ENCODE results near the gene TSPAN17. TPM values are rescaled to one million over a fixed set of nuclear protein-coding genes. Genes with fewer than 3 reads are reported as not detected.
A peak's percentile ranks its signal among the peaks of the same experiment; 100 is the strongest.

TSPAN17 gene
- total and polyA plus RNA-seq, 9 of the 15 experiments (the other 6 are each of a cell fraction or from before 2014, with no cell fraction given): 0.73 to 58.3 (median 34.5) TPM

GRCh38 chr5:176692839-176693476 is 45.7 kb downstream of the TSPAN17 start:
- DNase-seq (ENCODE audit: extremely low read depth in 1 of 4, low spot score in 3 of 4) (no peak), FAIRE-seq (no peak), ATAC-seq (no peak)
- H3K9me3 ChIP-seq (replicated peaks; ENCODE audit: control insufficient read depth, insufficient read depth, low read depth, low read length): no peaks in the 10 kb centered on the region
- in situ Hi-C loops (cut with MboI): no loop called here
- POLR2A ChIA-PET: interaction anchor here (0.6 to 0.9 kb wide), 2 partner anchors 28 to 608 kb away, joined by 4 read pairs; no protein-coding TSS in a partner anchor
- H3K9me1 ChIP-seq (ENCODE audit: control insufficient read depth, insufficient read depth, low read length): no peaks in the 10 kb centered on the region
- no peak overlapping the region for H3K4me3 ChIP-seq
- under 1% methylated on average over 13 of the region's 13 CpGs for WGBS (ENCODE audit: insufficient coverage, low coverage, missing lambda C conversion rate)
- H3K27ac ChIP-seq (ENCODE audit: extremely low read depth, low read depth, low read length): no peak overlapping the region
- H3K27me3 ChIP-seq (ENCODE audit: control insufficient read depth in 2 of 2, insufficient read depth in 2 of 2, low read length in 2 of 2): peaks cover 29 to 79% of the 10 kb centered on the region in 2 experiments
- H3K9ac ChIP-seq (ENCODE audit: insufficient read depth in 1 of 2, low read depth in 2 of 2, low read length in 2 of 2): no peak overlapping the region
- no peaks in the 10 kb centered on the region for H3K36me3 ChIP-seq (ENCODE audit: control insufficient read depth, insufficient read depth, low read length)
- H2AFZ ChIP-seq (ENCODE audit: low read depth, low read length): no peak overlapping the region
- H3K79me2 ChIP-seq (ENCODE audit: control insufficient read depth, insufficient read depth, low read length): no peaks in the 10 kb centered on the region
- H4K20me1 ChIP-seq (replicated peaks; ENCODE audit: control insufficient read depth, insufficient read depth, low read length): no peaks in the 10 kb centered on the region; the same call in 1 of the 2 replicates
- intact Hi-C loops (cut with micrococcal nuclease): no loop called here
- no TSS peak for BruUV-seq (replicated peaks)
- no peak overlapping the region for H3K4me2 ChIP-seq (ENCODE audit: insufficient read depth, low read length)
- CTCF ChIA-PET (ENCODE audit: low intra/inter-chr PET ratio): no interaction called here
- peaks cover 0 to 12% of the 10 kb centered on the region in 2 experiments; a peak in 3 of 5 replicates for H3K4me1 ChIP-seq (replicated peaks in 1 of 2; ENCODE audit: control insufficient read depth in 2 of 2, insufficient read depth in 2 of 2, low read length in 2 of 2)
- TF ChIP-seq FOXP4 (CRISPR knock-in tag; IDR thresholded peaks at IDR 0.05; ENCODE audit: borderline replicate concordance) (no peak), ZNF699 (CRISPR knock-in tag; IDR thresholded peaks at IDR 0.05; ENCODE audit: insufficient replicate concordance) (no peak), CBX2 (IDR thresholded peaks at IDR 0.05; ENCODE audit: insufficient read depth, low read length, poor library complexity, severe bottlenecking) (no peak), EGR1 (conservative IDR thresholded peaks at IDR 0.05) (peak; percentile 44; the same call in 1 of the 2 replicates), STAT5A (IDR thresholded peaks at IDR 0.05; ENCODE audit: borderline replicate concordance, low read length) (0 out of 2 replicates have a peak, but pooled peaks have one; percentile 34), SRSF9 (IDR thresholded peaks at IDR 0.05; ENCODE audit: borderline replicate concordance, low read depth, low read length) (no peak), MXI1 (IDR thresholded peaks at IDR 0.05; ENCODE audit: low read depth, low read length) (no peak), FOS (IDR thresholded peaks at IDR 0.05; ENCODE audit: extremely low read depth, insufficient read length) (no peak), IFI16 (CRISPR knock-in tag; IDR thresholded peaks at IDR 0.05) (no peak), MEIS2 (IDR thresholded peaks at IDR 0.05; ENCODE audit: partially characterized antibody) (peak; percentile 63), RBM17 (IDR thresholded peaks at IDR 0.05; ENCODE audit: borderline replicate concordance, low read depth, low read length) (no peak), HES1 (IDR thresholded peaks at IDR 0.05; ENCODE audit: low read depth) (0 out of 2 replicates have a peak, but pooled peaks have one; percentile 54), HDGF (IDR thresholded peaks at IDR 0.05) (no peak), GTF2A2 (tag; IDR thresholded peaks at IDR 0.05) (no peak)
- TF ChIP-seq, protein P1, sequence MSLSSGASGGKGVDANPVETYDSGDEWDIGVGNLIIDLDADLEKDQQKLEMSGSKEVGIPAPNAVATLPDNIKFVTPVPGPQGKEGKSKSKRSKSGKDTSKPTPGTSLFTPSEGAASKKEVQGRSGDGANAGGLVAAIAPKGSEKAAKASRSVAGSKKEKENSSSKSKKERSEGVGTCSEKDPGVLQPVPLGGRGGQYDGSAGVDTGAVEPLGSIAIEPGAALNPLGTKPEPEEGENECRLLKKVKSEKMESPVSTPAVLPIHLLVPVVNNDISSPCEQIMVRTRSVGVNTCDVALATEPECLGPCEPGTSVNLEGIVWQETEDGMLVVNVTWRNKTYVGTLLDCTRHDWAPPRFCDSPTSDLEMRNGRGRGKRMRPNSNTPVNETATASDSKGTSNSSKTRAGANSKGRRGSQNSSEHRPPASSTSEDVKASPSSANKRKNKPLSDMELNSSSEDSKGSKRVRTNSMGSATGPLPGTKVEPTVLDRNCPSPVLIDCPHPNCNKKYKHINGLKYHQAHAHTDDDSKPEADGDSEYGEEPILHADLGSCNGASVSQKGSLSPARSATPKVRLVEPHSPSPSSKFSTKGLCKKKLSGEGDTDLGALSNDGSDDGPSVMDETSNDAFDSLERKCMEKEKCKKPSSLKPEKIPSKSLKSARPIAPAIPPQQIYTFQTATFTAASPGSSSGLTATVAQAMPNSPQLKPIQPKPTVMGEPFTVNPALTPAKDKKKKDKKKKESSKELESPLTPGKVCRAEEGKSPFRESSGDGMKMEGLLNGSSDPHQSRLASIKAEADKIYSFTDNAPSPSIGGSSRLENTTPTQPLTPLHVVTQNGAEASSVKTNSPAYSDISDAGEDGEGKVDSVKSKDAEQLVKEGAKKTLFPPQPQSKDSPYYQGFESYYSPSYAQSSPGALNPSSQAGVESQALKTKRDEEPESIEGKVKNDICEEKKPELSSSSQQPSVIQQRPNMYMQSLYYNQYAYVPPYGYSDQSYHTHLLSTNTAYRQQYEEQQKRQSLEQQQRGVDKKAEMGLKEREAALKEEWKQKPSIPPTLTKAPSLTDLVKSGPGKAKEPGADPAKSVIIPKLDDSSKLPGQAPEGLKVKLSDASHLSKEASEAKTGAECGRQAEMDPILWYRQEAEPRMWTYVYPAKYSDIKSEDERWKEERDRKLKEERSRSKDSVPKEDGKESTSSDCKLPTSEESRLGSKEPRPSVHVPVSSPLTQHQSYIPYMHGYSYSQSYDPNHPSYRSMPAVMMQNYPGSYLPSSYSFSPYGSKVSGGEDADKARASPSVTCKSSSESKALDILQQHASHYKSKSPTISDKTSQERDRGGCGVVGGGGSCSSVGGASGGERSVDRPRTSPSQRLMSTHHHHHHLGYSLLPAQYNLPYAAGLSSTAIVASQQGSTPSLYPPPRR (CRISPR knock-in tag; IDR thresholded peaks at IDR 0.05; ENCODE audit: borderline replicate concordance): no peak
